Measurements from ENCODE around the gene SLC16A3.

The SLC16A3 gene

GRCh38 chr17:82269882-82270500, 41.1 kb downstream of the SLC16A3 start:
- DNase-seq: no peak

- DNase-seq: no peak
These were observed 41.8 kb downstream of the SLC16A3 start for GRCh38 chr17:82270651-82271050.

- DNase-seq: no peak
These were observed 42.6 kb downstream of the SLC16A3 start for GRCh38 chr17:82271401-82271800.

GRCh38 chr17:82272495-82273326, 43.9 kb downstream of the SLC16A3 start:
- DNase-seq: no peak

- DNase-seq: peak; percentile 83 to 88
These were observed 44.7 kb downstream of the SLC16A3 start, which contains the start of gene CSNK1D for GRCh38 chr17:82273327-82274133. CSNK1D (minus strand) TSS chr17:82273700; CDS start chr17:82273381, 319 bp downstream.

GRCh38 chr17:82274134-82275020, 45.5 kb downstream of the SLC16A3 start:
- DNase-seq: no peak

GRCh38 chr17:82275326-82275725, 46.5 kb downstream of the SLC16A3 start:
- no peak for DNase-seq

GRCh38 chr17:82276938-82277337, 48.1 kb downstream of the SLC16A3 start:
- no peak for DNase-seq

GRCh38 chr17:82277851-82278250, 49.0 kb downstream of the SLC16A3 start:
- DNase-seq: no peak

GRCh38 chr17:82278308-82278707, 49.5 kb downstream of the SLC16A3 start:
- no peak for DNase-seq

GRCh38 chr17:82278786-82279391, 50.0 kb downstream of the SLC16A3 start:
- DNase-seq: peak; percentile 88 to 90

GRCh38 chr17:82280537-82280936, 51.7 kb downstream of the SLC16A3 start:
- peak; percentile 22 to 63 for DNase-seq

GRCh38 chr17:82281076-82281475, 52.2 kb downstream of the SLC16A3 start:
- DNase-seq: no peak

- peak; percentile 87 to 95 for DNase-seq
These were observed 52.8 kb downstream of the SLC16A3 start for GRCh38 chr17:82281502-82282238.

- DNase-seq: no peak
These were observed 53.7 kb downstream of the SLC16A3 start for GRCh38 chr17:82282239-82283207.

- peak; percentile 40 to 79 for DNase-seq
These were observed 54.4 kb downstream of the SLC16A3 start for GRCh38 chr17:82283208-82283749.

GRCh38 chr17:82285141-82285540, 56.3 kb downstream of the SLC16A3 start:
- no peak for DNase-seq

GRCh38 chr17:82287013-82287867, 58.4 kb downstream of the SLC16A3 start:
- no peak for DNase-seq

Measured in inflammatory macrophage (primary cell).